K562 (cell line): ENCODE data around the gene TMEM170A. TPM values are rescaled to one million over a fixed set of nuclear protein-coding genes. Genes with fewer than 3 reads are reported as not detected.

Experiments
- ATAC-seq: fragments of 200-7000 bp; cut with Tn5 transposase; 3 replicates; pipeline ENCODE4 v1.9.1; 2020; ENCODE audit warnings: moderate library complexity
- BruUV-seq: library from RNA; stranded (reverse); fragments of 400-500 nt; replicated peaks from 2 replicates; lab custom pipeline; 2021; lab: Mats Ljungman, UMichigan
- CTCF ChIA-PET: fragments of 300-600 bp; formaldehyde crosslinking; extraction: SDS; loops from one replicate; lab custom pipeline; 2021; ENCODE audit warnings: low intra/inter-chr PET ratio; lab: Yijun Ruan, JAX
- POLR2A ChIA-PET: fragments of 300-600, 350-650 bp; sonication (Branson Sonifier 250); formaldehyde crosslinking; extraction: SDS; loops from one replicate; lab custom pipeline; 2021; ENCODE audit warnings: antibody characterized with exemption, inconsistent platforms; lab: Yijun Ruan, JAX
- DNase-seq, 4 experiments: peaks; one replicate each; pipeline versions ENCODE4 v3.0.0 to v3.0.0-alpha.2; 2011 to 2018; ENCODE audit warnings: low spot score in 3 of 4, mixed read lengths in 3 of 4; ENCODE audit errors: extremely low read depth in 1 of 4
- FAIRE-seq: peaks from 2 replicates; lab custom pipeline; 2011; peaks lifted over from hg19 to GRCh38; lab: Jason Lieb, UNC
- H2AFZ ChIP-seq: 2 replicates; pipeline ENCODE4 v1.6.0; 2011; ENCODE audit warnings: low read depth, low read length, control low read depth, inconsistent platforms
- H3K27ac ChIP-seq: fragments of 200-600 bp; 3 replicates; pipeline ENCODE4 v1.8.0; 2011; ENCODE audit warnings: low read depth, mild to moderate bottlenecking, control low read depth, inconsistent platforms, low read length, moderate library complexity, mixed read lengths; ENCODE audit errors: extremely low read depth
- H3K27me3 ChIP-seq, 2 experiments: fragments of 300-600 bp in 1 of 2; 2 replicates in 1 of 2; 3 replicates in 1 of 2; pipeline versions ENCODE4 v1.6.0 to v1.8.0; 2011; ENCODE audit warnings: inconsistent platforms in 2 of 2, low read length in 2 of 2, mild to moderate bottlenecking in 1 of 2, mixed read lengths in 1 of 2, moderate library complexity in 1 of 2; ENCODE audit not compliant: control insufficient read depth in 2 of 2, insufficient read depth in 2 of 2
- H3K36me3 ChIP-seq: fragments of 300-600 bp; 3 replicates; pipeline ENCODE4 v1.8.0; 2011; ENCODE audit warnings: mild to moderate bottlenecking, low read length, inconsistent platforms; ENCODE audit not compliant: control insufficient read depth, insufficient read depth
- H3K4me1 ChIP-seq, 2 experiments: fragments of 200-600 bp in 1 of 2; replicated peaks in 1 of 2; 2 replicates in 1 of 2; 3 replicates in 1 of 2; pipeline versions ENCODE4 v1.5.1 to v1.8.0; 2011; ENCODE audit warnings: inconsistent platforms in 2 of 2, low read length in 2 of 2, mild to moderate bottlenecking in 1 of 2, mixed read lengths in 1 of 2, moderate library complexity in 1 of 2; ENCODE audit not compliant: control insufficient read depth in 2 of 2, insufficient read depth in 2 of 2
- H3K4me2 ChIP-seq: 2 replicates; pipeline ENCODE4 v1.6.1; 2011; ENCODE audit warnings: low read length, control low read depth, inconsistent platforms, mixed read lengths; ENCODE audit not compliant: insufficient read depth
- H3K4me3 ChIP-seq: fragments of 200-600 bp; sonication (generic), shearing (Covaris generic); 2 replicates; pipeline ENCODE4 v1.5.1; 2016; ENCODE audit warnings: control low read depth, inconsistent platforms
- H3K79me2 ChIP-seq: fragments of 200-600 bp; 3 replicates; pipeline ENCODE4 v1.8.0; 2011; ENCODE audit warnings: low read length, inconsistent platforms; ENCODE audit not compliant: control insufficient read depth, insufficient read depth
- H3K9ac ChIP-seq, 2 experiments: 2 replicates each; pipeline versions ENCODE4 v1.6.0 to v1.6.1; 2011; ENCODE audit warnings: low read depth in 2 of 2, low read length in 2 of 2, control low read depth in 1 of 2, inconsistent platforms in 1 of 2, mild to moderate bottlenecking in 1 of 2, mixed read lengths in 1 of 2; ENCODE audit not compliant: insufficient read depth in 1 of 2
- H3K9me1 ChIP-seq: one replicate; pipeline ENCODE4 v1.6.0; 2011; ENCODE audit warnings: inconsistent platforms, mild to moderate bottlenecking, low read length, moderate library complexity; ENCODE audit not compliant: control insufficient read depth, insufficient read depth
- H3K9me3 ChIP-seq: replicated peaks from 2 replicates; pipeline ENCODE4 v1.5.1; 2011; ENCODE audit warnings: low read depth, low read length, inconsistent platforms; ENCODE audit not compliant: control insufficient read depth, insufficient read depth
- H4K20me1 ChIP-seq: replicated peaks from 2 replicates; pipeline ENCODE4 v1.6.1; 2011; ENCODE audit warnings: low read length, inconsistent platforms, mixed read lengths; ENCODE audit not compliant: control insufficient read depth, insufficient read depth
- CREB5 ChIP-seq: fragments of 250-450 bp; sonication (Bioruptor Pico); IDR thresholded peaks from 2 replicates; pipeline ENCODE4 v1.5.0; 2020; ENCODE audit warnings: mild to moderate bottlenecking
- CXXC5 ChIP-seq: fragments of 250-450 bp; sonication (Bioruptor Pico); IDR thresholded peaks from 2 replicates; pipeline ENCODE4 v1.8.0; 2022; ENCODE audit warnings: inconsistent platforms, mild to moderate bottlenecking, moderate library complexity
- DDX20 ChIP-seq: fragments of 450-650 bp; IDR thresholded peaks from 2 replicates; pipeline ENCODE4 v1.6.1; 2016; ENCODE audit warnings: missing genetic modification characterization, low read depth, mild to moderate bottlenecking, missing compliant biosample characterization, moderate library complexity
- E2F4 ChIP-seq: sonication (generic); formaldehyde crosslinking; IDR thresholded peaks from 2 replicates; pipeline ENCODE4 v1.8.0; 2022; ENCODE audit warnings: mild to moderate bottlenecking, low read depth, missing genetic modification reagents
- EP400 ChIP-seq: fragments of 450-650 bp; IDR thresholded peaks from 2 replicates; pipeline ENCODE4 v1.6.1; 2017; ENCODE audit warnings: antibody characterized with exemption, mild to moderate bottlenecking, moderate library complexity
- RNF2 ChIP-seq: sonication (generic); IDR thresholded peaks from 2 replicates; pipeline ENCODE4 v1.6.1; 2016
- STAT5B ChIP-seq: fragments of 250-450 bp; sonication (Bioruptor Pico); IDR thresholded peaks from 2 replicates; pipeline ENCODE4 v1.8.0; 2021; ENCODE audit warnings: mild to moderate bottlenecking, inconsistent platforms
- TCF7L2 ChIP-seq: fragments of 150-350 bp; IDR thresholded peaks from 2 replicates; pipeline ENCODE4 v1.6.1; 2016; ENCODE audit warnings: low read depth, mild to moderate bottlenecking, low read length, moderate library complexity
- ZKSCAN1 ChIP-seq: fragments of 150-350 bp; IDR thresholded peaks from 2 replicates; pipeline ENCODE4 v1.6.1; 2016; ENCODE audit warnings: low read depth, low read length
- ZNF140 ChIP-seq: fragments of 250-450 bp; sonication (Bioruptor Pico); IDR thresholded peaks from 2 replicates; pipeline ENCODE4 v1.8.0; 2021; ENCODE audit warnings: moderate library complexity, mild to moderate bottlenecking, inconsistent platforms
- ZNF165 ChIP-seq: fragments of 250-450 bp; sonication (Bioruptor Pico); IDR thresholded peaks from 2 replicates; pipeline ENCODE4 v1.4.0; 2020; ENCODE audit warnings: borderline replicate concordance
- ZNF197 ChIP-seq: fragments of 200-800 bp; sonication (Bioruptor generic); IDR thresholded peaks from 2 replicates; pipeline ENCODE4 v1.6.1; 2016; ENCODE audit warnings: low read depth, missing genetic modification characterization, missing compliant biosample characterization
- ZNF316 ChIP-seq: fragments of 450-650 bp; IDR thresholded peaks from 2 replicates; pipeline ENCODE4 v1.6.1; 2016
- ZNF57 ChIP-seq: fragments of 450-650 bp; formaldehyde crosslinking; IDR thresholded peaks from 2 replicates; pipeline ENCODE4 v1.4.0; 2020; ENCODE audit warnings: mild to moderate bottlenecking, moderate library complexity
- ZNF644 ChIP-seq: fragments of 200-800 bp; sonication (Bioruptor generic); IDR thresholded peaks from 2 replicates; pipeline ENCODE4 v1.6.1; 2016; ENCODE audit warnings: low read depth, missing genetic modification characterization, missing compliant biosample characterization
- ZNF764 ChIP-seq: fragments of 250-450 bp; sonication (Bioruptor Pico); IDR thresholded peaks from 2 replicates; pipeline ENCODE4 v1.4.0; 2020; ENCODE audit warnings: low read depth, mild to moderate bottlenecking, moderate library complexity
- ZNF77 ChIP-seq: fragments of 250-450 bp; sonication (Bioruptor Pico); IDR thresholded peaks from 2 replicates; pipeline ENCODE4 v1.5.0; 2020
- WGBS: fragments of 100-300 bp; shearing (Covaris generic); methylation state at CpG from one replicate; pipeline ENCODE4 v1.1.6; 2016; ENCODE audit warnings: low coverage, mixed read lengths; ENCODE audit not compliant: insufficient coverage; ENCODE audit errors: missing lambda C conversion rate; 5-methylcytosine and 5-hydroxymethylcytosine counted together
- in situ Hi-C: fragments of 300-500 bp; cut with MboI; formaldehyde crosslinking; loops from 4 replicates; pipeline ENCODE4 v1.15.0; 2018; ENCODE audit warnings: inconsistent platforms, mixed read lengths
- intact Hi-C: fragments of 100-400 bp; cut with micrococcal nuclease; formaldehyde crosslinking; loops from 2 replicates; pipeline ENCODE4 v1.14.2; 2022
- polyA plus RNA-seq, 8 experiments: library from polyadenylated mRNA; depleted of rRNA in 4 of 8; stranded (reverse) in 5 of 8; unstranded in 3 of 8; fragments of >200 nt; fragmentation: Nextera tagmentation in 2 of 8; fragmentation: Illumina TruSeq in 1 of 8; extraction: Ambion mirVana in 2 of 8; extraction: Trizol in 1 of 8; gene quantifications; 2 replicates each; pipeline versions ENCODE4 v1.2.1 to v1.2.3, GENCODE V29; 2011 to 2014; ENCODE audit warnings: inconsistent platforms in 1 of 8, missing spikeins in 1 of 8
- total RNA-seq, 7 experiments: library from RNA; depleted of rRNA in 6 of 7; stranded (reverse); fragments of >200 nt in 6 of 7; fragmentation: Illumina TruSeq in 2 of 7; extraction: Trizol in 2 of 7; gene quantifications; 2 replicates each; pipeline versions ENCODE4 v1.2.1 to v1.2.3, GENCODE V29; 2011 to 2021; ENCODE audit warnings: low replicate concordance in 1 of 7

TMEM170A gene
- total and polyA plus RNA-seq, 9 of the 15 experiments (the other 6 are each of a cell fraction or from before 2014, with no cell fraction given) = 6.1 to 30.2 (median 15.0) TPM

- Histone ChIP-seq H3K9me1 (no peaks in the 10 kb centered on the region), H2AFZ (no peak overlapping the region), H3K27me3 (peaks cover 5 to 46% of the 10 kb centered on the region in 2 experiments; a peak in 4 of 5 replicates), H3K4me2 (no peak overlapping the region), H3K27ac (no peak overlapping the region), H3K9ac (no peak overlapping the region), H3K4me3 (no peak overlapping the region), H3K9me3 (no peaks in the 10 kb centered on the region), H3K4me1 (no peaks in the 10 kb centered on the region), H4K20me1 (no peaks in the 10 kb centered on the region), H3K79me2 (no peaks in the 10 kb centered on the region), H3K36me3 (no peaks in the 10 kb centered on the region)
- ChIA-PET CTCF (no interaction called here), POLR2A (interaction anchor here (1.0 kb wide), 1 partner anchor 8 kb away, joined by 3 read pairs; no protein-coding TSS in a partner anchor)
- in situ Hi-C loops (no loop called here), intact Hi-C loops (no loop called here)
- ATAC-seq = no peak
- DNase-seq = no peak
- no TSS peak for BruUV-seq
- WGBS = 12% methylated on average over 9 of the region's 9 CpGs
- FAIRE-seq = no peak
- TF ChIP-seq ZNF77 (no peak), ZNF644 (tag) (no peak), ZNF140 (no peak), CXXC5 (CRISPR knock-in tag) (no peak), ZKSCAN1 (no peak), EP400 (no peak), ZNF316 (no peak), ZNF197 (CRISPR knock-in tag) (no peak), CREB5 (CRISPR knock-in tag) (no peak), RNF2 (no peak), ZNF764 (CRISPR knock-in tag) (no peak), DDX20 (tag) (no peak), TCF7L2 (no peak), E2F4 (CRISPR knock-in tag) (no peak), ZNF165 (no peak), ZNF57 (CRISPR knock-in tag) (no peak), STAT5B (CRISPR knock-in tag) (no peak)
Measured at GRCh38 chr16:75486014-75486675, 21.7 kb upstream of the TMEM170A start.
